ENCODE measurements around the gene TRA2B. TPM values are rescaled to one million over a fixed set of nuclear protein-coding genes. Genes with fewer than 3 reads are reported as not detected.
"Not testable (repeated sequence)": the region's sequence is repeated elsewhere in the genome, so short reads cannot be mapped to it uniquely, and the experiment has no call there.

The TRA2B gene
- total RNA-seq, 1 donor from 2014 or later, result 170 TPM

GRCh38 chr3:185927501-185928200 lies 10.2 kb downstream of the TRA2B start:
- no peak for DNase-seq

DNA sequence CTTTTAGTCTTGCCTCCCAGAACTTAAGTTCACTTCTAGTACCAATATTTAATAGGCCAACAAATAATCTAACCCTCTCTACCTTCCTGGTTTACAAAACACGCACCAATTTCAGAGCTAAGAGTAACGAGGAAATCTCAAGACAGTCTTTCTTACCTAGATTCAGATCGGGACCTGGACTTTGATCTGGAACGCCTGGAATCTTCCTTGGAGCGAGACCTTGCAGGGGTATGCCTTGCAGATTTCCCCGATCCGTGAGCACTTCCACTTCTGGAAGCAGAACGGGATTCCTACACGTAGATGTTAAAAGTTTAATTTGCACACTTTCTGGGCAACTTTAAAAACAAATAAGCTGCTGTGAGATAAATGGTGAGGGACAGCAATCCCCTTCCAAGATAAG lies 11.4 kb downstream of the TRA2B start:
- DNase-seq, result no peak

GRCh38 chr3:185925353-185925752 lies 12.5 kb downstream of the TRA2B start:
- no peak for DNase-seq

DNA sequence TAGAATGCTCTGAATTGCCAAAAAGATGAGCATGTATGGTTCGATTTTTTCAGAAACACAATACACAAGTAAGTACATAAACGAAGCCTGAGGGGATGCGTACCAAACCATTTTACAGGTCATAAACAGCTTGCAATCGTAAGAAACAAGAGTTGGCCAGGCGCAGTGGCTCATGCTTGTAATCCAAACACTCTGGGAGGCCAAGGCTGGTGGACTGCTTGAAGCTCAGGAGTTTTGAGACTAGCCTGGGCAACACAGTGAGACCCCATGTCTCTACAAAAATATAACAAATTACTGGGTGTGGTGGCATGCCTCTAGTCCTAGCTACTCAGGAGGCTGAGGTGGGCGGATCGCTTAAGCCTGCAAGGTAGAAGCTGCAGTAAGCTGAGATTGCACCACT lies 13.4 kb downstream of the TRA2B start:
- no peak for DNase-seq

- no peak for DNase-seq
These were observed 17.6 kb downstream of the TRA2B start for GRCh38 chr3:185920184-185920583.

GRCh38 chr3:185916042-185916833 lies 21.6 kb downstream of the TRA2B start:
- DNase-seq, result no peak

GRCh38 chr3:185915642-185916041 lies 22.2 kb downstream of the TRA2B start:
- no peak for DNase-seq

DNA sequence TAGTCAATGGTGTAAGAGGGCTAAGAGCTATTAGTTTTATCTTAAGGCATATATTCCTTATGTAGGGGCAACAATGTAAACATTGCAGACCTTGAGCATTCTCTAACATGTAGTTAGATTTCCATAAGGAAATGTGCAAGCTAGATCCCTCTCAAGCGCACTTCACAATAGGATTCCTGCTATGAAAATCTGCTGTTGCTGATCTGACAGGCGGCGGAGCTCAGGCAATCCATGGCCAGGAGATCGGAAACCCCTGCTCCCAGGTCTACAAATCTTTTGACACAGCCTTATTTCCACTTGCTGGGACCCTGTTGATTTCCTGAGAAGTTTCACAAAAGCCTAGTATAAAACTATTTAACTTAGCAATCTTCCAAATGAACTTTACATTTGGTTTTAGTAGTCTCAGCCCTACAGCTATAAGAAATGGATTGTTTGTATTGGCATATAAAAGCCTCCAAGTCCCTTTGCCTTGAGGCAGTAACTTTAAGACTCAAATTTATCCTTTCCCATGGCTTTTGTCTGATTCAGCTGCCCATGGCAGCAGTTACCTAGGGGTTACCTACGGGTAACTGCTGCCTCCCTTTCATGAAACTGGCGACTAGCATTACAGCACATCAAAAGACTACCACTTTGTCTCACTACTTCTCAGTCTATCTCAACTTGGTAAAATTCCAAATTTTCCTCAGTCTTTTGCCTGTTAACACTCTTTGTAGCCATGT lies 22.7 kb downstream of the TRA2B start:
- DNase-seq, result no peak

DNA sequence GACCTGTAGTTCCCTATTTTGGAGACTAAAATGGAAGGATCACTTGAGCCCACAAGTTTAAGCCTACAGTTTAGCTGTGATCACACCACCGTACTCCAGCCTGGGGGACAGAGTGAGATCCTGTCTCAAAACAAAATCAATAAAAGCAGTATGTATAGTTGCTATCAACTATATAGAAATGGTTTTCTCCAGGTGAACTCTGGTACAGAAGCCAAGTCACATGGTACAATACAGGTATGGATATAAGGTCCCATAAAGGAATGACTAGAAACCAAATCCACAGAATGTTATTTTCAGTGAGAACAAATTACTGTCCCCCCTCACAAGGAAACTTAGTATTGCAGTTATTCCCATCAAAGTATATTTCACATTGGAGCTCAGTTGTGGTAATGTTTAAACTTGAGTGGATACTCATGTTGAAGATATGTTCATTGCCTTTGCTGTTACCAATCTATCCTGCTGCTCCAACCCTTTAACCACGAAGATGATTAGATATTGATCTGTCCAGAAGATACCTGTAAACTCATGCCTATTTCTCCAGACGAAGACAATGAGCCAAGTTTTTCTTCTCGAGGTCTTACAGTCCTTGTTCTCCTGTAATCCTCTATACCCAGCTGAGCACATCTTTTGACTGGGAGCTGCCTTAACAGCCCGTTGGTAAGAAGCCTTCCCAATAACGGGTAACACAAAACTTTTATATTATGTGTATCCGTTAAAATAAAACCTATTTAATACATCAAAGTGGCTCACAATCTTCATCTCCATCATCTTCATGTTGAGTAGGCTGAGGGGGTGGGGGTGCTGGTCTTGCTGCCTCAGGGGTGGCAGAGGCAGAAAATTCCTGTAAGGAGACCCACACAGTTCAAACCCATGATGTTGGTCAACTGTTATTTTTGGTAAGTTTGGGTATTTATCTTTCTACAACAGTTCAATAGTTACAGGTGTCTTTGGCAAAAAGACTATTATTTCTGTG lies 24.6 kb downstream of the TRA2B start:
- no peak for DNase-seq

DNA sequence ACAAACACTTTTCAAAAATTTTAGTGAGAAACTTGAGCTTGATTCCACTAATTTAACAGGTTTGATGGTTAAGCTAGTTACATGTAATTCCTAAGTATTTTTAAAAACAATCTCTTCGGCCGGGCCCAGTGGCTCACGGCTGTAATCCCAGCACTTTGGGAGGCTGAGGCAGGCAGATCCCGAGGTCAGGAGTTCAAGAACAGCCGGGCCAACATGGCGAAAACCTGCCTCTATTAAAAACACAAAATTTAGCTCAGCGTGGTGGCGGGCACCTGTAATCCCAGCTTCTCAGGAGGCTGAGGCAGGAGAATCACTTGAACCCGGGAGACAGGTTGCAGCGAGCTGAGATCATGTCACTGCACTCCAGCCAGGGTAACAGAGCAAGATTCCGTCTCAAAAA lies 25.3 kb downstream of the TRA2B start:
- DNase-seq, result no peak

DNA sequence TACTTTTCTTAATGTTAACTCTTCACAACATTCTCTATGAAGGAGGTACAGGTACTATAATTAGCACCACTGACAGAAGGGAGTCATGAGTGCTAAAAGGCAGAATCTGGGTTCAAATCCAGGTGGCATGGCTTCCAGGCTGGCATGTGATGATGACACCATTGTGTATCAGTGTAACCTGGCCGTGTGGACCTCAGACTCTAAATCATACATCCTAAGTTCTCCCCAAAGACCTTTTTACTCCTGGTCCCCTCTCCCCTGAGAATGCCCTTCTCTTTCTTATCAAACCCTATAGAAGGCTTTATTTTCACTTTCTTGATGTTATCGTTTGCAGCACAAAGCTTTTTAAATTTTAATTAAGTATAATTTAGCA lies 26.8 kb downstream of the TRA2B start:
- not testable (repeated sequence) for DNase-seq

GRCh38 chr3:185910322-185911075 lies 27.3 kb downstream of the TRA2B start:
- DNase-seq, result not testable (repeated sequence)

DNA sequence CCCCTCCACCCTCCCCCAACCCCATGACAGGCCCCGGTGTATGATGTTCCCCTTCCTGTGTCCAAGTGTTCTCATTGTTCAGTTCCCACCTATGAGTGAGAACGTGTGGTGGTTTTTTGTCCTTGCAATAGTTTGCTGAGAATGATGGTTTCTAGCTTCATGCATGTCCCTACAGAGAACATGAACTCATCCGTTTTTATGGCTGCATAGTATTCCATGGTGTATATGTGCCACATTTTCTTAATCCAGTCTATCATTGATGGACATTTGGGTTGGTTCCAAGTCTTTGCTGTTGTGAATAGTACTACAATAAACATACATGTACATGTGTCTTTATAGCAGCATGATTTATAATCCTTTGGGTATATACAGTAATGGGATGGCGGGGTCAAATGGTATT lies 27.9 kb downstream of the TRA2B start:
- not testable (repeated sequence) for DNase-seq

GRCh38 chr3:185900228-185900627 lies 37.6 kb downstream of the TRA2B start:
- no peak for DNase-seq

DNA sequence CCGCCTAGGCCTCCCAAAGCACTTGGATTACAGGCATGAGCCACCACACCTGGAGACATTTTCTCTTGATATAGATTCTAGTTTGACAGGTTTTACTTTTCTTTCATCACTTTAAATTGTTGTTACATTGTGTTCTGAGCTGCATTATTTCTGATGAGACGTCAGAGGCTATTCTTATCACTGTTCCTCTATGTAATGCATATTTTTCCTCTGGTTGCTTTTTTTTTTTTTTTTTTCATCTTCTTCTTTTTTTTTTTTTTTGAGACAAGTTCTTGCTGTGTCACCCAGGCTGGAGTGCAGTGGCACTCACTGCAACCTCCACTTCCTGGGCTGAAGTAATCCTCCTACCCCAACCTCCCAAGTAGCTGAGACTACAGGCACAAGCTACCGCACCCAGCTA lies 41.2 kb downstream of the TRA2B start:
- no peak for DNase-seq

DNA sequence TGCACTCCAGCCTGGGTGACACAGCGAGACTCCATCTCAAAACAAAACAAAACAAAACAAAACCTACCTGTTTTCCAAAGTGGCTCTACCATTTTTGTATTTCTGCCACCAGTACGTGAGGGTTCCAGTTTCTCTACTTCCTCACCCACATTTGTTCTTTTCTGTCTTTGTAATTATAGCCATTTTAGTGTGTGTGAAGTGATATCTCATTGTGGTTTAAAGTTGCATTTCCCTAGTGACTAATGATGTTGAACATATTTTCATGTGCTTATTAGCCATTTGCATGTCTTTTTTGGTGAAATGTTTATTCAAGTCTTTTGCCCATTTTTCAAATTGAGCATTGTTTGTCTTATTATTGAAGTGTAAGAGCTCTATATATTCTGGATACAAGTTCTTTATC lies 50.7 kb downstream of the TRA2B start:
- no peak for DNase-seq

DNA sequence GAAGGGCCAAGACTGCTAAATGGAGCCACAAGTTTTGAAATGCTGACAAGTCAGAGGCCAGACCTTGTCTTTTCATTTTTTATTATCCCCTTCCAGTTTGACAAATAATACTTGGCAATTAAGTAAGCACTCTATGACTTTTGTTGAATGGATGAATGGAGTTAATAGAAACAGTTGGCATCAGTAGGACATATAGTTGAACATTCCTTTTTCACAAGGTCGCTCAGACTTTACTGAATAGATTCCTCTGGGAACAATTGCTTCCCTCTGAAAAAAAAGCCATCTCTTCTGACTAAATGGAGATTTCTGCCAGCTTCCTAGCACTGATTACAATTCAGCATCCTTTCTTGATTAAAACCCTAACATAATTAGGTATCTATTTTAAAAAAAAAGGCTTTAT lies 53.2 kb downstream of the TRA2B start:
- no peak for DNase-seq

GRCh38 chr3:185881926-185882325 lies 55.9 kb downstream of the TRA2B start:
- DNase-seq, result no peak

GRCh38 chr3:185880600-185880999 lies 57.2 kb downstream of the TRA2B start:
- DNase-seq, result no peak

DNA sequence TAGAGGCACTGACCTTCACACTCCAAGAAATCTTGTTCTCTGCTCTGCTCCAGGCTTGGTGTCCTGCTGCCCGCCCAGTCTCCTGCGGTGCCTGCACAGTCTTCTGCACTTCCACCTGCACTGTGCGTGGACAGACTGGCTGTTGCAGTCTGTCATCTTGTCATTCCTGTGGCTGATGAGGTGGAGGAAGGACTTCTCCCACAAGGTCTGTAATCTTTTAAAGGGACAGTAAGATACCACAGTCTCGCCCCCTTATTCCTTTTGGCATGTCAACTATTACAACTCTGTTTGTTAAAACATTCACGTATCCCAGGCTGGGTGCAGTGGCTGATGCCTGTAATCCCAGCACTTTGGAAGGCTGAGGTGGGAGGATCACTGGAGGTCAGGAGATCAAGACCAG lies 58.9 kb downstream of the TRA2B start:
- no peak for DNase-seq

DNA sequence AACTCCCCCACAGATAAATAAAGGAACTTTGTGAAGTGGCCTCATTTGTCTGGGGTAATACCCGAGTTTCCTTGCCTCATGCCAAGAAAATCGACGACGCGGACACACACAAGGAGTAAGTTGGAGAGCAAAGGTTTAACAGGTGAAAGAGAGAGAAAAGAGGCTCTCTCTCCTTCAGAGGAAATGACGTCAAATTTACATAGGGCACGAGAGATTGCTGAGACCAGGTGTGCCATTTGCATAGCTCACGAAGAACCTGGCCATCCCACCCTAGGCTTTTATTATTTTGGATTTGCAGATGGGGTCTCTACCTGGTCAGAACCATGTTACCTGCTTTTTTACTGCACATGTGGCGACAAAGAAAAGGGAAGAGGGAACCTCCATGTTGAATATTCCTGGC lies 63.7 kb downstream of the TRA2B start:
- no peak for DNase-seq
